Ectodermal cell (in vitro differentiated cells): Measurements from ENCODE around the gene CACYBP.

Experiments used
- H3K27ac ChIP-seq: 2 replicates; pipeline ENCODE4 v1.7.0; 2013; ENCODE audit warnings: mild to moderate bottlenecking, low read depth, low read length; ENCODE audit not compliant: insufficient read depth, poor library complexity, severe bottlenecking
- H3K27me3 ChIP-seq: 2 replicates; pipeline ENCODE4 v1.7.0; 2013; ENCODE audit warnings: mild to moderate bottlenecking, low read length; ENCODE audit not compliant: insufficient read depth, control insufficient read depth, poor library complexity, severe bottlenecking
- H3K36me3 ChIP-seq: one replicate; pipeline ENCODE4 v1.7.0; 2013; ENCODE audit warnings: low read length; ENCODE audit not compliant: control insufficient read depth, insufficient read depth
- H3K4me1 ChIP-seq: one replicate; pipeline ENCODE4 v1.7.0; 2013; ENCODE audit warnings: low read length; ENCODE audit not compliant: control insufficient read depth, insufficient read depth
- H3K4me3 ChIP-seq: 2 replicates; pipeline ENCODE4 v1.7.0; 2013; ENCODE audit warnings: low read depth, low read length, control low read depth; ENCODE audit not compliant: insufficient read depth
- H3K9me3 ChIP-seq: 2 replicates; pipeline ENCODE4 v1.7.0; 2013; ENCODE audit warnings: mild to moderate bottlenecking, low read length, moderate library complexity; ENCODE audit not compliant: control insufficient read depth
- WGBS, 2 experiments: methylation state at CpG; one replicate each; pipeline ENCODE4 v1.1.7; 2013; ENCODE audit warnings: missing lambda C conversion rate in 2 of 2; 5-methylcytosine and 5-hydroxymethylcytosine counted together

The CACYBP gene

DNA sequence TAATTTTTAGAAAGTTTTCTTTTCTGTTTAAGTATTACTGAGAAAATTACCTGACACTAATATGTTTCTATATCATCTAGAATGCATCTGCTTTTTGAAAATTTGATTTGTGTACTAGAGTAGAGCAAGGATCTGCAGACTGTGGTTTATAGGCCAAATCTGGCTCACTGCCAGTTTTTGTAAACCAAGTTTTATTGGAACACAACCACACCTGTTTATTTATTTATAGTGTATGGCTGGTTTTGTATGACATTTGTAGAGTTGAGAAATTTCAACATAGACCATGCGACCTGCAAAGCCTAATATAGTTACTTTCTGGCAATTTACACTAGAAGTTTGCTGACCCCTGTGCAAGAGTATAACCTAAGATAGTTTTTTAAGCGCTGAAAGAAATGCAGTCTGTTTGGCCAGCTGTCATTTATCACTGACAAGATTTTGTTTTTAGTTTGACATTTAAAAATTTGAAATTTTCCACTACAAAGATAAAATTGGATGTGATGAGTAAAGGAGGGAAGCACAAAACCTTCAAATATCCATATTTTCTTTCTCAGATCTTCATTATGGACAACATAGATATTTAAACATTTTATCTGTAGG is 36.1 kb upstream of the CACYBP start:
- Histone ChIP-seq H3K27ac (no peak overlapping the region), H3K27me3 (no peaks in the 10 kb centered on the region), H3K4me3 (no peak overlapping the region), H3K4me1 (peaks cover 12% of the 10 kb centered on the region), H3K36me3 (no peaks in the 10 kb centered on the region), H3K9me3 (no peaks in the 10 kb centered on the region)
- WGBS, 2 experiments, result 89 to 100% methylated on average over 2 of the region's 2 CpGs

DNA sequence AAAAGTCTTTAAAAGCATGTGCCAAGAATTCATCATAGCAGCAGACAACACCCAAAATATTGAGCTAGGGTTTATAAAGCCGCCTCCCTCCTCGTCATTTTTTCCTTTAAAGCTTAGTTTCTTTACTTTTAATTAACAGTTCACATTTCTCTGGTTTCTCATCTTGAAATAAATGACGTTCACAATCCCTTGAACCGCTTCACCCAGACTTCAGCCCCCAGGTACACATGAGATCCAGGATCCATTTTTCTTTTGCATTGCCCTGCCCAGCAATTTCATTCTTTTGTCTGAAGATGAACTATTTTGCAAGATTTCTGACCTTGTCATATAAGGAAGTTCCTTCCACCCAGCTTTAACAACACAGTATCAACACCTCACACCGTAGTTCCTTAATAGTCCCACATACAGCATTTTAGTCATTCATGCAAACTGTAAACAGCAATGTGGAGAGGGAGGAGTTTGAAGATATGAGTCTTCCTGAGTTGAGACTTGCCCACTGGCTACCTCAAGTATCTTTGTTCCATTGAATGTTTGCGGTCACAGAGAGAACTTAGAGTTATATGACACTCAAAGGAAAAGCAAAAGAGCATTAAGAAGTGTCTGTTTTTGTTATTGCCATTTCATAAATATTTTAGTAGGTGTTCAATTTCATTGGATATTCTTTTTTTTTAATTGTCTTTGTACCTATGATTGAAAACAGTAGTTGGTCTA is 35.3 kb upstream of the CACYBP start:
- WGBS, 2 experiments, result 75 to 76% methylated on average over 5 of the region's 6 CpGs
- no peaks in the 10 kb centered on the region for H3K36me3 ChIP-seq

DNA sequence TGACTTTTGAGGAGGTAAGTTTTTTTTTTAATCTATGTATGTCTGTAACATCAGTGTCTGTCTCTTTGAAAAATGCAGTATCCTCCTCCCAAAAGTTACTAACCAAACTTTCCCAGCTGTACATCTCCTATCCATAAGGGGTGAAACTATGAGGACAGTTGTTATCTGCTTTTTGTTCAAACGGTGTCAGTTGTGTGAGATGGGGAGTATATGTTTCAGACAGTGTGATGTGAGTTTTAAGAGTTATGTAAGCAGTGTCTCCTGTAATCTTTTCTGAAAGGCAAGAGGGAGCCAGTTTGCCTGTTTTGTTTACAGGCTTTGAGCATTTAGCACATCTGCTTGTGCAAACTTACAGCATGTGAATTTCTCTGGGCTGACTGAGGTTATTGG is 34.8 kb upstream of the CACYBP start:
- Histone ChIP-seq H3K36me3 (no peaks in the 10 kb centered on the region), H3K27me3 (no peaks in the 10 kb centered on the region), H3K27ac (no peak overlapping the region), H3K9me3 (no peaks in the 10 kb centered on the region), H3K4me1 (peaks cover 12% of the 10 kb centered on the region), H3K4me3 (no peak overlapping the region)
- 95% methylated on average over 1 of the region's 1 CpG for WGBS, 2 experiments

More for the DNA sequence above, 35.3 kb upstream of the CACYBP start:
- Histone ChIP-seq H3K4me3 (no peak overlapping the region), H3K4me1 (peaks cover 12% of the 10 kb centered on the region), H3K9me3 (no peaks in the 10 kb centered on the region), H3K27ac (no peak overlapping the region), H3K27me3 (no peaks in the 10 kb centered on the region)

DNA sequence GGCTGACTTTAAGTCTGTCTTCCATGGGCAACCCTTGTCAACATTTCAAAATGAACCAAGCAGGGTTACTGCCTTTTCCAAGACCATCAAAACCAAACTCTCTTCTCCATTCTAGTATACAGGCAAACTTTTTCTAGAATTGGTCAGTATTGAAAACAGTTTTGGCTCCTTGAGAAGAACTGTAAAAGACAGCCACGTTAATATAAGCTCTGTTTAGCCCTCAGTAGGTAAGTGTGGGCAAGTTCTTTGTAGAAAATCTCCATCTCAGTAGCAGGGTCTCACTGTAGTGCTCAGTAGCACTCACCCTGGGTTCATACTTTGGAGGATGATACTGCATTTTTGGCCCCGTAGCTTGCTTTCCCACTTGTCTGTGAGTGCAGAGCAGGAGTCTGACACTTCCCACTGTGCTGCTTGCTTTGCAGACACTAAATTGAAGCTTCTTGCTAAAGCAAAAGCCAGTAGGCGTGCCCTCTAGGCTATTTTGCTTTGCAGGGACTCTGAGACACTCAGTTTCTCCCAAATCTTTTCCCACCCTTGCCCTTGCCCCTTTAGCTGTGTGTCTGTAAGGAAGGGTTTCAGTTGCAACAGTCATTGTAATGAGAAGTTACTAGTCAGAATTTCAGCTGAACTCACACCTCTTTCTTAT is 34.3 kb upstream of the CACYBP start:
- H3K9me3 ChIP-seq, result no peaks in the 10 kb centered on the region
- H3K36me3 ChIP-seq, result no peaks in the 10 kb centered on the region
- no peak overlapping the region for H3K4me3 ChIP-seq
- H3K4me1 ChIP-seq, result peaks cover 12% of the 10 kb centered on the region
- no peaks in the 10 kb centered on the region for H3K27me3 ChIP-seq
- WGBS, 2 experiments, result 68 to 74% methylated on average over 3 of the region's 3 CpGs
- peak overlapping the region; percentile 39 for H3K27ac ChIP-seq

DNA sequence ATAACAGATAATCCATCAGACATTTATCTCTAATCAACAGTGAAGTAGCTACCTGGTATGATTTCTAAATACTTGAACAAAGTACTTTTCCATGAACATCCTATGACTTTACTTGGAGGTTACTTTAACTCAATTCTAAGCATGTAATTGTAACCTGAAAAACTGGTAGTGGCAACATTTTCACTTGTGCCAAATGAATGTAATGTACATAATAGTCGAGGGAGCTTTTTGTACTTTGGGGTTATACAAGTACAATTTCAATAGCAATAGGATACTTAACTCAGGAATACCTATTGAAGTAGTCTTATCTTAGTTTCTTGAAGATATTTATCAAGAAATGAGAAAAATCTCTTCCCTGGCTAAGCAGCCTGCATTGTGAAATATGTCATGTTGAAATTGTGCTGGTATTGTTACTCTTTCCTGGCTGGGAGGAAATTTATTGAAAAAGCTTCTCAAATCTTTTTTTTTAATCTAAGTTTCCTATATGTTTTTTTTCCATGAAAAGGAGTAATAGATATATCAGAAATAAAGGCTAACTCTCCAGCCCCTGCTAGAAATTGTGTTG is 33.7 kb upstream of the CACYBP start:
- 100% methylated on average over 1 of the region's 1 CpG; no CpG with 5 or more reads in 1 of the 2 experiments for WGBS, 2 experiments
- no peaks in the 10 kb centered on the region for H3K9me3 ChIP-seq
- H3K4me1 ChIP-seq, result peaks cover 12% of the 10 kb centered on the region
- no peak overlapping the region for H3K4me3 ChIP-seq
- peak overlapping the region; percentile 39 for H3K27ac ChIP-seq
- no peaks in the 10 kb centered on the region for H3K27me3 ChIP-seq
- no peaks in the 10 kb centered on the region for H3K36me3 ChIP-seq

DNA sequence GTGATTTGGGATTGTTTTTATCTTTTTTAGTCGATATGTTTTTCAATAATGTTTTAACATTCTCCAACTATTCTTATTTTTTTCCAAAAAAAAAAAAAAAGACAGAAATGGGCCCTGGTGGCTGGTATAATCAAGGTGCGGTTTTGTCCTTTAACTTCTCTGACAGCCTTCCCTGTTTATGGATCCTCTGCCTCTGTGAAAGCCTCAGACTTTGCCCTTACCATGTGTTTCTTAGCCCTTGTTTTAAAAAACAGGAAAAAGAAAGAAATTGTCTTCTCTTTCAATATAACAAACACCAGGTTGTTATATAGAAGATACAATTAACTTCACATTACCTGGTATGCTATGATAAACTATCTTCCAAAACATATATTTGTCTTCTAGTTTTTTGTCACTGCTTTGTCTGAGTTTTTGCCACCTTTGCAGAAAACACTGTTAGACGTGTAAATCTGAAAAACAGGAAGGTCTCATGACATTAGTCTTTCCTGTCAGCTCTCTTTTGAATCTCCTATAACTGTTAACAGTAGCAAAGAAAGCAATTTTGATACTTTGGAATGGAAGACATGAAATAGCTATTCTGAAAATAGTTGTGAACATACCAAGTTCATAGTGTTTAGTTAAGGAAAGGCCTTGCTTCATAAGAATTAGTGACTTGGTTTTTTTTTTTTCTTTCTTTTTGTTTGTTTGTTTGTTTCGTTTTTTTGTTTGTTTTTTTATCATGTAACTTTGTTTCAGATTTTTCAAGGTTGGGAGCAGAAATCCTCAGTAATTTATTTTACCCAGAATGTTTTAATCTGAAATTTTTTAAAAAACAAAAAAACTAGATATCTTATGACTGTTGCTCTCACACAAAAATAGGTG is 31.7 kb upstream of the CACYBP start:
- Histone ChIP-seq H3K36me3 (no peaks in the 10 kb centered on the region), H3K27ac (no peak overlapping the region), H3K4me3 (no peak overlapping the region), H3K4me1 (peaks cover 15% of the 10 kb centered on the region), H3K27me3 (no peaks in the 10 kb centered on the region), H3K9me3 (no peaks in the 10 kb centered on the region)
- 64 to 91% methylated on average over 2 to 3 of the region's 4 CpGs for WGBS, 2 experiments

DNA sequence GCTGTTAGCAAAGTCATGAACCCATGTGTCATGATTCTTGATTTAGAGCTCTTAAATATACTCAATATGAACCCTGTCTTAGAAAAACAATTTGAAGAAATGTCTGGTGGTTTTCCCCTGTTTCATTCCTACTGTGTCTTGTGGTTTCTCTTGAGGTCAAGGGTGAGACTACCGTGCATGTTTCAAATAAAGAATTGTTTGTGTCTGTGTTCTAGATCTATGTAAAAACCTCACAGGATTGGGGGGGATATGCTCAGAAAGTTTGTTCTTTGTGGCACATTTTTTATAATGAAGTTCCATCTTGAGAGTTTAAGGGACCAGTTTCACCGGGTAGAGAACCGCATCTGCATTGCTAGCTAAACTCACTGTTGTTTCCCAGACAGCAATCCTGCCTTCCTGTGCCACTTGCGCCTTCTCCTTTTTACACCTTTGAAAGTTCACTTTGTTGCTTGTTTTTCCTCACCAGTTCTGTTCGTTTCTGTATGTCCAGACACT is 30.9 kb upstream of the CACYBP start:
- H3K27ac ChIP-seq, result no peak overlapping the region
- 91 to 94% methylated on average over 5 of the region's 5 CpGs for WGBS, 2 experiments

DNA sequence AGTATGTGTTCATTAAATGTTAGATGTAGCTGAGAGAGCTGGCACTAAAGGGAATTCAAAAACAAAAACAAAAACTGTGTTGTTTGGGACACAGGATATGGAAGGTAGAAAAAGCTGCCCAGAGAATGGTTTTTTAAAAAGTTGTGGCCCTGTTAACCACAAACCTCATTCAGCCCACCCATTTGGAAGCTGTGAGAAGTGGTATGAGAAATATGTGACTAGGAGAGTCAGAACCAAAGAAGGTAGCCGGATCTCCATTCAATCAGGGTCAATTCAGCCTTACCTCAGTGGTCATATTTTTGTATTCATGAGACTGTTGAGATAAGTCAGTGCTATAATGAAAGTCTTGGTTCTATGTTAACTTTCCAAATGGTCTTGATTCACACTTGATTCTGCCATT is 29.8 kb upstream of the CACYBP start:
- 98 to 100% methylated on average over 1 of the region's 1 CpG for WGBS, 2 experiments
- Histone ChIP-seq H3K9me3 (no peaks in the 10 kb centered on the region), H3K4me3 (no peak overlapping the region), H3K27ac (no peak overlapping the region), H3K27me3 (no peaks in the 10 kb centered on the region), H3K36me3 (no peaks in the 10 kb centered on the region), H3K4me1 (peaks cover 12% of the 10 kb centered on the region)

More for the DNA sequence above, 30.9 kb upstream of the CACYBP start:
- Histone ChIP-seq H3K4me3 (no peak overlapping the region), H3K4me1 (peaks cover 15% of the 10 kb centered on the region), H3K27me3 (no peaks in the 10 kb centered on the region), H3K9me3 (no peaks in the 10 kb centered on the region), H3K36me3 (no peaks in the 10 kb centered on the region)

DNA sequence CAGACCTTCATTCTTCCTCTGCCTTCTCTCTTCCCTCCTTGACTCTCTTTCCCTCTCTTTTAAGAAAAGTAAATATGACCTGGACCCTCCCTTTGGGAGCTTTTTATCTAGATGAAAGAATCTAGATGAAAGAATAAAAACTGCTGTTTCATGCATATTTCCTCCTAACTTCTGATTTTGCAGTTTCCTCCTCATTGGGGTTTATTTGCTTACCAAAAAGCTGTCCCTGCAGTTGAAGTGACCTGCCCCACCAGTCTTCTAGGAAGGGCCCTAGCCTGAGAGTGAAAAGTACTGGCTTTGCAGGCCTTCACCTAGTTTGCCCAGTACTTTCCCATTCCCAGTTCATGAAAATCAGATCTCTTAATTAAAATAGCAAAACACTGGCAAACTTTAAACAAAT is 28.3 kb upstream of the CACYBP start:
- H3K4me1 ChIP-seq, result peaks cover 3% of the 10 kb centered on the region
- H3K27ac ChIP-seq, result no peak overlapping the region
- no peak overlapping the region for H3K4me3 ChIP-seq
- H3K36me3 ChIP-seq, result no peaks in the 10 kb centered on the region
- H3K9me3 ChIP-seq, result no peaks in the 10 kb centered on the region
- no peaks in the 10 kb centered on the region for H3K27me3 ChIP-seq
